GM06990 (cell line): ENCODE measurements around the gene MEF2A.

ENCODE experiments used
- DNase-seq: peaks from one replicate; pipeline ENCODE4 v3.0.0-alpha.2; 2011; ENCODE audit not compliant: insufficient read length; ENCODE audit errors: extremely low read depth
- H3K27me3 ChIP-seq: replicated peaks from 2 replicates; pipeline ENCODE4 v1.6.0; 2011; ENCODE audit warnings: low read length; ENCODE audit not compliant: control insufficient read depth, insufficient read depth
- H3K36me3 ChIP-seq: 2 replicates; pipeline ENCODE4 v1.5.1; 2011; ENCODE audit warnings: low read length; ENCODE audit not compliant: control insufficient read depth, insufficient read depth
- H3K4me3 ChIP-seq: replicated peaks from 2 replicates; pipeline ENCODE4 v1.5.1; 2011; ENCODE audit warnings: low read depth, mild to moderate bottlenecking, control low read depth, low read length
- TF ChIP-seq, protein P1 (sequence below): IDR thresholded peaks from 2 replicates; pipeline ENCODE4 v1.5.1; 2011; ENCODE audit warnings: low read length, control low read depth, mild to moderate bottlenecking, inconsistent platforms; ENCODE audit not compliant: insufficient read depth, poor library complexity, severe bottlenecking

The MEF2A gene

GRCh38 chr15:99628374-99629001 lies 62.7 kb downstream of the MEF2A start:
- TF ChIP-seq, protein P1, sequence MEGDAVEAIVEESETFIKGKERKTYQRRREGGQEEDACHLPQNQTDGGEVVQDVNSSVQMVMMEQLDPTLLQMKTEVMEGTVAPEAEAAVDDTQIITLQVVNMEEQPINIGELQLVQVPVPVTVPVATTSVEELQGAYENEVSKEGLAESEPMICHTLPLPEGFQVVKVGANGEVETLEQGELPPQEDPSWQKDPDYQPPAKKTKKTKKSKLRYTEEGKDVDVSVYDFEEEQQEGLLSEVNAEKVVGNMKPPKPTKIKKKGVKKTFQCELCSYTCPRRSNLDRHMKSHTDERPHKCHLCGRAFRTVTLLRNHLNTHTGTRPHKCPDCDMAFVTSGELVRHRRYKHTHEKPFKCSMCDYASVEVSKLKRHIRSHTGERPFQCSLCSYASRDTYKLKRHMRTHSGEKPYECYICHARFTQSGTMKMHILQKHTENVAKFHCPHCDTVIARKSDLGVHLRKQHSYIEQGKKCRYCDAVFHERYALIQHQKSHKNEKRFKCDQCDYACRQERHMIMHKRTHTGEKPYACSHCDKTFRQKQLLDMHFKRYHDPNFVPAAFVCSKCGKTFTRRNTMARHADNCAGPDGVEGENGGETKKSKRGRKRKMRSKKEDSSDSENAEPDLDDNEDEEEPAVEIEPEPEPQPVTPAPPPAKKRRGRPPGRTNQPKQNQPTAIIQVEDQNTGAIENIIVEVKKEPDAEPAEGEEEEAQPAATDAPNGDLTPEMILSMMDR: no peak
- Histone ChIP-seq H3K27me3 (no peaks in the 10 kb centered on the region), H3K4me3 (no peak overlapping the region), H3K36me3 (no peaks in the 10 kb centered on the region; the same call in none of the 2 replicates)
- DNase-seq: no peak

- TF ChIP-seq, protein P1: no peak
- no peaks in the 10 kb centered on the region for H3K27me3 ChIP-seq
- no peak for DNase-seq
- peak overlapping the region; percentile 32 for H3K4me3 ChIP-seq
- H3K36me3 ChIP-seq: peaks cover 3% of the 10 kb centered on the region
Measured at GRCh38 chr15:99630607-99631131, 64.9 kb downstream of the MEF2A start.

DNA sequence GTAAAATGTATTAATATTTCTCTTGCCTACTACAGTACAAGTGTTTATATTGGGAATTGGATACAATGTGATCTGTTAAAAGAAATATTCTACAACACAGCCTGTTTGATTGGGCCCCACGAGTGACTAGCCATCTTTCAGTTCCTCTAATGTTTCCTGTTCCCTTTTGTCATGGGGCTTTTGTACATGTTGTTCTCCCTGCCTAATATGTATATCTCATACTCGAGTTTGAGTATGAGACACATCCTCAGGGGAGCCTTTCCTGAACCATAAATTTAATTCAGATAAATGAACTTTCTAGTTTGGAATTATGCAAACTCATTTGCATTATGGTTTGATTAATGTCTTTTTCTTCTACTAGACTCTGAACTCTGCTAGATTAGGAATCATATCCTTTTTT lies 65.5 kb downstream of the MEF2A start:
- DNase-seq: peak; percentile 61
- Histone ChIP-seq H3K36me3 (peaks cover 3% of the 10 kb centered on the region), H3K4me3 (peak overlapping the region; percentile 7; the same call in 1 of the 2 replicates), H3K27me3 (no peaks in the 10 kb centered on the region)
- TF ChIP-seq, protein P1: no peak

GRCh38 chr15:99632521-99632920 lies 66.7 kb downstream of the MEF2A start:
- DNase-seq: no peak

DNA sequence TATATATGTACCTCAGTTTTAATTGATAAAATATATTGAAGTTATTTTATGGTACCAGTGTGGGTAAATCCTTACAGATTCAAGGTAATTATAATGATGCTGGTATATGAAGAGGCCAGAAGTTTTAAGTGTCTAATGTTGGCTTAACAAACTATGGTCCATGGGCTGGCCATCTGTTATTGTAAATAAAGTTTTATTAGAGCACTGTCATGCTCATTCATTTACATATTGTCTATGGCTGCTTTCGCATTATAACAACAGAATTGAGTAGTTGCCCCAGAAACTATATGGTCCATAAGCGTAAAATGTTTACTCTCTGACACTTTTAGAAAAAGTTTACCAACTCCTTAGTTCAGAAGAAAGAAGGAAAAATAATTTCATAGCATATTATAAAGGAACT lies 67.9 kb downstream of the MEF2A start:
- Histone ChIP-seq H3K27me3 (no peaks in the 10 kb centered on the region), H3K4me3 (no peak overlapping the region), H3K36me3 (peaks cover 3% of the 10 kb centered on the region)
- TF ChIP-seq, protein P1: no peak
- no peak for DNase-seq

More at GRCh38 chr15:99632521-99632920, 66.7 kb downstream of the MEF2A start:
- Histone ChIP-seq H3K27me3 (no peaks in the 10 kb centered on the region), H3K4me3 (no peak overlapping the region), H3K36me3 (peaks cover 3% of the 10 kb centered on the region)
- TF ChIP-seq, protein P1: no peak
